GM12874 (cell line): ENCODE measurements around the gene LEKR1.

Source experiments
- TF ChIP-seq, protein P1 (sequence below): IDR thresholded peaks from 2 replicates; pipeline ENCODE4 v1.5.1; 2011; ENCODE audit warnings: low read depth, mild to moderate bottlenecking, control low read depth, low read length, moderate library complexity; ENCODE audit not compliant: insufficient read depth

The LEKR1 gene

DNA sequence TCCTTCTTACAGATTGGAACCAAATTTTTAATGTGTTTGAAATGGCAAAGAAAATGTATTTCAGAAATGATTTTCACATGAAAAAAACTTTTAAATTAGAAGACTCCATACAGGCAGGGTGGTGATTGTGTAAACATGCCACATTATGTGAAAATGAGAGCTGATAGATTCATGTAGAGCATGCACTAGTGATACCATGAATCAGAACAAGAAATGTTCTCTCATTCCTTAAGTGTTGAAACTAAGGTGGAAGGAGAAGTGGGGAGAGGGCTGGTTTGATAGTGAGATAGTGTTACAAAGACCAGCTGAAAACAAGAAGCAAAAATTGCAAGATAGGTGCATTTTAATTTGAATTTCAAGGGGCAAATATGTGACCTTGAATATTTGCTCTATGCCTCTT lies 233.5 kb downstream of the LEKR1 start:
- TF ChIP-seq, protein P1, sequence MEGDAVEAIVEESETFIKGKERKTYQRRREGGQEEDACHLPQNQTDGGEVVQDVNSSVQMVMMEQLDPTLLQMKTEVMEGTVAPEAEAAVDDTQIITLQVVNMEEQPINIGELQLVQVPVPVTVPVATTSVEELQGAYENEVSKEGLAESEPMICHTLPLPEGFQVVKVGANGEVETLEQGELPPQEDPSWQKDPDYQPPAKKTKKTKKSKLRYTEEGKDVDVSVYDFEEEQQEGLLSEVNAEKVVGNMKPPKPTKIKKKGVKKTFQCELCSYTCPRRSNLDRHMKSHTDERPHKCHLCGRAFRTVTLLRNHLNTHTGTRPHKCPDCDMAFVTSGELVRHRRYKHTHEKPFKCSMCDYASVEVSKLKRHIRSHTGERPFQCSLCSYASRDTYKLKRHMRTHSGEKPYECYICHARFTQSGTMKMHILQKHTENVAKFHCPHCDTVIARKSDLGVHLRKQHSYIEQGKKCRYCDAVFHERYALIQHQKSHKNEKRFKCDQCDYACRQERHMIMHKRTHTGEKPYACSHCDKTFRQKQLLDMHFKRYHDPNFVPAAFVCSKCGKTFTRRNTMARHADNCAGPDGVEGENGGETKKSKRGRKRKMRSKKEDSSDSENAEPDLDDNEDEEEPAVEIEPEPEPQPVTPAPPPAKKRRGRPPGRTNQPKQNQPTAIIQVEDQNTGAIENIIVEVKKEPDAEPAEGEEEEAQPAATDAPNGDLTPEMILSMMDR: no peak

DNA sequence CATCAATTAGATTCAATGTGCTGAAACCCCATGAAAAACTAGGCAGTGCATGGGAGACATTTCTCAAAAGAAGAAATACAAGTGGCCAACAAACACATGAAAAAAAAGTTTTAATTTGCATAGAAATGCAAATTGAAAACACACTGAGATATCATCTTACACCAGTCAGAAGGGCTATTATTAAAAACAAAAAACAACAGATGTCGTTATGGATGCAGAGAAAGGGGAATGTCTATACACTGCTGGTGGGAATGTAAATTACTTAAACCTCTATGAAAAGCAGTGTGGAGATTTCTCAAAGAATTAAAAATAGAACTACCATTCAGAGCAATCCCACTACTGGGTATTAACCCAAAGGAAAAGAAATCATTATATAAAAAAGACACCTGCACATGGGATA lies 235.1 kb downstream of the LEKR1 start:
- TF ChIP-seq, protein P1: no peak

DNA sequence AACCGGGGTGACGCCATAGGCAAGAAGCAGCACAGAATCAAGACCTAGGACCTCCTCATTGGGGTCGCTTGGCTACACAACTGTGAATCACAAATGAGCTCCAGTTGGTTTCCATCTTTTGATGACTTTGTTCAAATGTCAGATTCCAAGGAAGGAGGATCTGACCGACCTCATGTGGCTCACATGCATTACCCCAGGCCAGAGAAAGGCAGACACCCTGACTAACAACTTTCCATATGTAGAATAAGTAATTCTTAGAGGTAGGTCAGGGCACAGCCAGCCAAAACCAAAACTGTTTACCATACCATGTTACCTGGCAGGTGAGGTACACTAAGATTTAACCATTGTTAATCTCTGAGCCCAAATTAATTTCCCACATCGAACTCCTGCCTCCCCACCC lies 237.3 kb downstream of the LEKR1 start:
- TF ChIP-seq, protein P1: no peak

DNA sequence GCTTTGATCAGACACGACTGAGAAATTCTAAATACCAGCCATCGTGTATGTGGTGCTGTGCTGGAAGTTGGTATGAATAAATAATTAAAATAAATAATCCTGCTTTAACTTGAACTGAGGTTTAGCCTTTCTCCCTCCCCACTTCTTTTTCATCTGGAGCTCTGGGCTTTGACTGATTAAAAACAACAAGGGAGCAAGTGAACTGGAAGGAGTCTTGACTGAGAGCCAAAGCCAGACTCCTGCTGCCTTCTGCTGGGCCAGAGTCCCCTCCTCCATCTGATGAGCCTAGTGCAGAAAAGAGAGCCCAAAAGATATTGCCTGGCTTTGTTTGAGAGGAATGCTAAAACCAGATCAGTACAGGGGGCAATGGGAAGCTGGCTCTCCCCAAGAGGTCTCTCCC lies 237.8 kb downstream of the LEKR1 start:
- TF ChIP-seq, protein P1: no peak

DNA sequence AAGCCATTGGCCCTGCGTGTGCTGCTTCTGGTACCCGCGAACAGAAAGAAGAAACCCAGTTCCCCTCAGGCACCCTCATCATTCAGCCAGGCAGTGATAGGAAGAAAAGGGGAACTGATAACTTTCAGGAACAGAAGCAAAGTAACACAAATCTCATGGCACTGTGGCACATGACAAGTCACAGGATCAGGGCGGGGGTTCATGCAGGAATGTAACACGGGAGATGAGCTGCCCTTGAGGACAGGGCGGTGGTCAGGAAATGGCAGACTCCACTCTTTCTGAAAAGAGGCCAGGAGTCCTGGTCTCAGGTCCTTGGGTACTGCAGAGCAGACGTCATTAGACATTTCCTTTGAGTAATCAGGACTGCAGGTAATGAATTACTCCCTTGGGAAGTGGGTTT lies 238.2 kb downstream of the LEKR1 start:
- TF ChIP-seq, protein P1: no peak

DNA sequence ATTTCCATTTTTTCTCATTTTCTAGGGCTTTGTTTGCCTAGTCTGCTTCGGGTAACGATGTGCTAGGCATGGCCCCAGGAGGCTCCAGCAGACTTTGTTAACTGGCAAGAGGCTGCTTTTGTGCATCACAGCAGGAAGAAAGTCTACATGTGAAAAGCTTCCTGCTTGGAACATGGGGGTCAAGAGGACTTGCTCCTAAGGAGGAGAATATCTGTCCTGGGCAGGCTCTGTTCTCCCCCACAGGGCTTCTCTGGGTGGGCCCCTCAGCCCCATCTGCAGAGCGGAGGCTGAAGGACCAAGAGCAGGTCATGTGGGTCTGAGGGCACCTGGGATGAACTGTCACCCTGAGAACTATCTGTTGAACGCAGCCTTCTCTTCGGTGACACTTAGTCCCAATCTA lies 239.0 kb downstream of the LEKR1 start:
- TF ChIP-seq, protein P1: no peak

DNA sequence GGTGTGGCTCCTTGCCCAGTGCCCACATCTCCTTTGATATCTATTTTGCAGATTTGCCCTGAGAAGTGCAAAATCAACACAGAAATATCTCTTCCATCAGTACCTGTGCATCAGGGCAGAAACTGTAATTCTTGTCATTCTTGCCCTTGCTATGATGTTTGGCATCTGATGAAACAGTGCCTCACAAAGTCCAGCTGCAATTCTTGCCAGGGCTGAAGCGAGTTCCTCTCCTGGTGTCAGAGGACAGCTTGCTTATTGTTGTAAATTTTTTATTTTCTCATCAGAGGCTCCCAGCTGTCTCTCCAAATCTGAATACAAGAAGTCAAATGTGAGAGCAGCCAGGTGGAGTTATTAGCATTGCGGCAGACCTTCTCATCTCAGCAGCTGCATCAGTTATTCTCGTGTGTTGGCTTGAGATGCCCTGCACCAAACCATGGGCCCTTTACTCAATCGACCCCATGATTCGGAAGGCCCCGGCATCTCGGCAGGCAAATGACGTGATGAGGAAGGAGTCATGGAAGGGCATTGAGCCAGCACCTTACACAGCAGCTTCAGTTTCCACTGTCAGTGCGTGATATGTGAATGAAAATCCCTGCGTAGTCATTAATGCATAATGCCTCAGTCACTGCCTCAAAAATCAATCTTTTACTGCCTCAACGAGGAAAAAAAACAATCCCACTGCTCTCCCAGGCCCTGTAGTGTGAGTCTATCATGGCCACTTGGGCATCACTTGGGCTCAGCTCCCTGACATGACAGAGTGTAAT lies 240.4 kb downstream of the LEKR1 start:
- TF ChIP-seq, protein P1: no peak
